Mucosa of descending colon (tissue), 3 donors: ENCODE measurements around the gene NOB1. TPM values are rescaled to one million over a fixed set of nuclear protein-coding genes. Genes with fewer than 3 reads are reported as not detected.

Experiments
- ATAC-seq: fragments of 200-7000 bp; cut with Tn5 transposase; one replicate; pipeline ENCODE4 v1.9.1; 2020; ENCODE audit warnings: mild to moderate bottlenecking, moderate library complexity
- DNase-seq, 3 donors: peaks; one replicate each; pipeline ENCODE4 v3.0.0-alpha.2; 2020
- H3K36me3 ChIP-seq: fragments of 200-600 bp; one replicate; pipeline ENCODE4 v1.8.0; 2021; ENCODE audit warnings: low read depth, mild to moderate bottlenecking
- H3K4me1 ChIP-seq: fragments of 200-600 bp; one replicate; pipeline ENCODE4 v1.8.0; 2021; ENCODE audit warnings: low read depth, mild to moderate bottlenecking
- H3K4me3 ChIP-seq: fragments of 200-600 bp; one replicate; pipeline ENCODE4 v1.8.0; 2021; ENCODE audit warnings: mild to moderate bottlenecking
- H3K9me3 ChIP-seq: fragments of 200-600 bp; one replicate; pipeline ENCODE4 v1.8.0; 2021; ENCODE audit warnings: mild to moderate bottlenecking
- intact Hi-C, 2 donors: fragments of 100-400 bp; cut with DNase I in 1 of 2; cut with micrococcal nuclease in 1 of 2; formaldehyde crosslinking; loops; one replicate each; pipeline versions ENCODE4 v1.11.0 to v1.11.1; 2022; cut with DNase I, micrococcal nuclease
- total RNA-seq, 3 donors: library from RNA; stranded (reverse); fragmentation: NEBNext Ultra II Directional in 2 of 3; extraction: Animal tissue kit (Norgen Biotek cat#: 25700) in 2 of 3; gene quantifications; one replicate each; pipeline versions ENCODE4 v1.2.1 to v1.2.4, GENCODE V29; 2021 to 2023
- TF ChIP-seq, protein P1 (sequence below): fragments of 200-600 bp; IDR thresholded peaks from one replicate; pipeline ENCODE4 v1.8.0; 2022; ENCODE audit warnings: antibody characterized with exemption, mild to moderate bottlenecking
- donor health status: DM: no; HTN: no; CAD: no; lungs with moderate emphysema.
- donor health status: DM: no; HTN: no; CAD: no.
- donor health status: DM: no; HTN: yes; CAD: no.

NOB1 gene
- total RNA-seq, 3 donors from 2014 or later, result 36.1 to 38.9 (median 36.4) TPM

GRCh38 chr16:69712277-69712676 is 42.4 kb downstream of the NOB1 start:
- ATAC-seq, result no peak
- H3K36me3 ChIP-seq, result no peaks in the 10 kb centered on the region

GRCh38 chr16:69711115-69711740 is 43.5 kb downstream of the NOB1 start:
- peaks cover 8% of the 10 kb centered on the region for H3K4me1 ChIP-seq
- intact Hi-C loops, result no loop called here
- peak in 1 of 3 donors; percentile 85 for DNase-seq

More at GRCh38 chr16:69712277-69712676, 42.4 kb downstream of the NOB1 start:
- Histone ChIP-seq H3K4me3 (no peak overlapping the region), H3K9me3 (no peaks in the 10 kb centered on the region), H3K4me1 (peaks cover 6% of the 10 kb centered on the region)
- intact Hi-C loops, result no loop called here
- DNase-seq, result no peak
- TF ChIP-seq, protein P1, sequence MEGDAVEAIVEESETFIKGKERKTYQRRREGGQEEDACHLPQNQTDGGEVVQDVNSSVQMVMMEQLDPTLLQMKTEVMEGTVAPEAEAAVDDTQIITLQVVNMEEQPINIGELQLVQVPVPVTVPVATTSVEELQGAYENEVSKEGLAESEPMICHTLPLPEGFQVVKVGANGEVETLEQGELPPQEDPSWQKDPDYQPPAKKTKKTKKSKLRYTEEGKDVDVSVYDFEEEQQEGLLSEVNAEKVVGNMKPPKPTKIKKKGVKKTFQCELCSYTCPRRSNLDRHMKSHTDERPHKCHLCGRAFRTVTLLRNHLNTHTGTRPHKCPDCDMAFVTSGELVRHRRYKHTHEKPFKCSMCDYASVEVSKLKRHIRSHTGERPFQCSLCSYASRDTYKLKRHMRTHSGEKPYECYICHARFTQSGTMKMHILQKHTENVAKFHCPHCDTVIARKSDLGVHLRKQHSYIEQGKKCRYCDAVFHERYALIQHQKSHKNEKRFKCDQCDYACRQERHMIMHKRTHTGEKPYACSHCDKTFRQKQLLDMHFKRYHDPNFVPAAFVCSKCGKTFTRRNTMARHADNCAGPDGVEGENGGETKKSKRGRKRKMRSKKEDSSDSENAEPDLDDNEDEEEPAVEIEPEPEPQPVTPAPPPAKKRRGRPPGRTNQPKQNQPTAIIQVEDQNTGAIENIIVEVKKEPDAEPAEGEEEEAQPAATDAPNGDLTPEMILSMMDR, result no peak

DNA sequence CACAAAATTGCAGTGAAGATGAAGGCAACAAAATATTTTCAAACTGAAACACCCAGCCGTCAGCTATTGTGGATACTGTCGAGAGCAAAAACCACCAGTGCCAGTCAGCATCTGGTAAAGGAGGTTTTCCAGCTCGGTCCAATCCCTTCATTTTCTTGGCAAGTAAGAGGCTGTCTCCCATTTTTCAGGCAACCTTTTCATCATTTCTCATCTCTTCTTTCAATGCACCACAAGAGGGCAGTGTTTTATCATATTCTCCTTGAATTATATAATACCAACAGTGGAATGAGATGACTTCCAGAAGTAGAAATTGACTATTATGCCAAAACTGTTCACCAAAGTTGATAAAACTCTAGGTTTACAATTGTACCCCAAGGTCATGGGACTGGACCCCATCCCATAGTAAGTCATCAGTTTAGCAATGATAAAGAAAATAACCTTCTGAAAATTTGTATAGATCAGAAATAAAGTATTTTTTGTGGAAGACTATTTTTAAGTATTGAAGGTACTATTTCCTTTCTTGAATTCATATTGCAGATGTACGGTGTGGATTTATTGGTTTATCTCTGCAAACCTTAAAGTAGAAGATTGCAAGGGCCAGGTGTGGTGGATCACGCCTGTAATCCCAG is 45.2 kb downstream of the NOB1 start:
- peaks cover 12% of the 10 kb centered on the region for H3K4me1 ChIP-seq
- H3K36me3 ChIP-seq, result no peaks in the 10 kb centered on the region
- H3K4me3 ChIP-seq, result no peak overlapping the region
- TF ChIP-seq, protein P1, result peak; percentile 51
- no peaks in the 10 kb centered on the region for H3K9me3 ChIP-seq
- ATAC-seq (peak; percentile 73), DNase-seq (peak in 1 of 3 donors; percentile 31)
- intact Hi-C loops, result loop anchor here in 1 of 2 donors (5.0 kb wide), 1 partner anchor 43 kb away; the partner anchor contains the start of gene NOB1

More at GRCh38 chr16:69711115-69711740, 43.5 kb downstream of the NOB1 start:
- Histone ChIP-seq H3K36me3 (no peaks in the 10 kb centered on the region), H3K4me3 (no peak overlapping the region), H3K9me3 (no peaks in the 10 kb centered on the region)
- TF ChIP-seq, protein P1, result no peak
- ATAC-seq, result peak; percentile 79

DNA sequence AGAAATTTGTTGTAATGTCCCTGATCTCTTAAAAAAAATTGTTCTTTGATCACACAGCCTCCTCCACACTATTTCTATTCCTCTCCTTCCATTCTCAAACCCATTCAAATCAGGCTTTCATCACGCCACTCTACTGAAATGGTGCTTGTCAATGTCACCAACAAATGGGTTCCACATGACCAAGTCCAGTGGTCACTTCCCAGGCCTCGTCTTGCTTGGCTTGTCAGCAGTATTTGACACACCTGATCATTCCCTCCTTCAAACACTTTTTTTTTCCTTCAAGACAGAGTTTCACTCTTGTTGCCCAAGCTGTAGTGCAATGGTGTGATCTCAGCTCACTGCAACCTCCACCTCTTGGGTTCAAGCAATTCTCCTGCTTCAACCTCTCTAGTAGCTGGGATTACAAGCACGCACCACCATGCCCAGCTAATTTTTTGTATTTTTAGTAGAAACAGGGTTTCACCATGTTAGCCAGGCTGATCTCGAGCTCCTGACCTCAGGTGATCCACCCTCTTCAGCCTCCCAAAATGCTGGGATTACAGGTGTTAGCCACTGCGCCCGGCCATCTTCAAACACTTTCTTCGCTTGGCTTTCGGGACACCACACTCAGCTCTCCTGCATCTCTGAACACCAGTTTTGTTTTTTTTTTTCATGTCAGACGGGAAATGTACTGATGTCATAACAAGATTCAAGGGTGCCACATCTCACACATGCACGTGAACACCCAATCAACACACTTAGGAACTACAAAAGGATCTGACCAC is 46.6 kb downstream of the NOB1 start:
- Histone ChIP-seq H3K9me3 (no peaks in the 10 kb centered on the region), H3K4me1 (peaks cover 12% of the 10 kb centered on the region), H3K36me3 (no peaks in the 10 kb centered on the region), H3K4me3 (no peak overlapping the region)
- intact Hi-C loops, result loop anchor here in 1 of 2 donors (5.0 kb wide), 1 partner anchor 44 kb away; the partner anchor contains the start of gene NOB1
- TF ChIP-seq, protein P1, result no peak
- DNase-seq (no peak), ATAC-seq (no peak)

- peaks cover 12% of the 10 kb centered on the region for H3K4me1 ChIP-seq
- no peaks in the 10 kb centered on the region for H3K9me3 ChIP-seq
- DNase-seq, result no peak
- no peak overlapping the region for H3K4me3 ChIP-seq
- TF ChIP-seq, protein P1, result no peak
- intact Hi-C loops, result loop anchor here in 1 of 2 donors (5.0 kb wide), 1 partner anchor 45 kb away; the partner anchor contains the start of gene NOB1
- no peaks in the 10 kb centered on the region for H3K36me3 ChIP-seq
- ATAC-seq, result no peak
Observed at GRCh38 chr16:69706975-69707340, 47.8 kb downstream of the NOB1 start.
